NCI-H187 treated with DMSO at 0.1 percent for 48 hours (cell line): ENCODE results near the gene MLLT1.

ENCODE experiments used
- DNase-seq: peaks from one replicate; lab custom pipeline; 2025; lab: John Stamatoyannopoulos, UW

MLLT1 gene

GRCh38 chr19:6259312-6259861 lies 20.4 kb downstream of the MLLT1 start:
- no peak for DNase-seq

- DNase-seq, result no peak
Observed at GRCh38 chr19:6258812-6259311, 20.9 kb downstream of the MLLT1 start.

GRCh38 chr19:6253954-6254733 lies 25.6 kb downstream of the MLLT1 start:
- DNase-seq, result no peak

- no peak for DNase-seq
Observed at GRCh38 chr19:6252066-6252465, 27.7 kb downstream of the MLLT1 start.

GRCh38 chr19:6250909-6251308 lies 28.9 kb downstream of the MLLT1 start:
- no peak for DNase-seq

- no peak for DNase-seq
Observed at GRCh38 chr19:6250024-6250615, 29.7 kb downstream of the MLLT1 start.

- DNase-seq, result no peak
Observed at GRCh38 chr19:6249296-6249695, 30.5 kb downstream of the MLLT1 start.

GRCh38 chr19:6248844-6249243 lies 30.9 kb downstream of the MLLT1 start:
- DNase-seq, result no peak

- no peak for DNase-seq
Observed at GRCh38 chr19:6248341-6248740, 31.4 kb downstream of the MLLT1 start.

GRCh38 chr19:6247007-6247288 lies 32.8 kb downstream of the MLLT1 start:
- DNase-seq, result no peak

- DNase-seq, result no peak
Observed at GRCh38 chr19:6246174-6247006, 33.4 kb downstream of the MLLT1 start.

- no peak for DNase-seq
Observed at GRCh38 chr19:6242677-6243076, 37.1 kb downstream of the MLLT1 start.

- DNase-seq, result no peak
Observed at GRCh38 chr19:6241680-6242377, 37.9 kb downstream of the MLLT1 start.

GRCh38 chr19:6241056-6241455 lies 38.7 kb downstream of the MLLT1 start:
- no peak for DNase-seq

GRCh38 chr19:6239871-6240676 lies 39.7 kb downstream of the MLLT1 start:
- DNase-seq, result no peak

GRCh38 chr19:6239401-6239844 lies 40.4 kb downstream of the MLLT1 start:
- DNase-seq, result no peak

- no peak for DNase-seq
Observed at GRCh38 chr19:6238643-6239281, 41.0 kb downstream of the MLLT1 start.

- no peak for DNase-seq
Observed at GRCh38 chr19:6238256-6238642, 41.5 kb downstream of the MLLT1 start.

- no peak for DNase-seq
Observed at GRCh38 chr19:6236310-6237291, 43.2 kb downstream of the MLLT1 start.
